Left renal cortex interstitium (tissue), 4 donors: ENCODE results near the gene ZNF627. TPM values are rescaled to one million over a fixed set of nuclear protein-coding genes. Genes with fewer than 3 reads are reported as not detected.

Experiments
- polyA plus RNA-seq, 4 donors: library from polyadenylated mRNA; unstranded; fragments of 120-200 nt; gene quantifications; one replicate each; pipeline ENCODE4 v1.2.1, GENCODE V29; 2013; ENCODE audit not compliant: insufficient read length in 4 of 4

The ZNF627 gene
- polyA plus RNA-seq, 4 donors, result 37.8 to 51.9 (median 45.6) TPM

Other genes with a start within 250 kb of the ZNF627 start
- 10 to 100 TPM; 10.2 to 21.2 (median 17.8) TPM for gene PLPPR2, start 242.1 kb upstream of the ZNF627 start, polyA plus RNA-seq
- 1 to 10 TPM; 2.6 to 3.7 (median 3.4) TPM for gene SWSAP1, start 222.8 kb upstream of the ZNF627 start, polyA plus RNA-seq
- 10 to 100 TPM; 16.5 to 40.6 (median 29.7) TPM for gene EPOR, start 213.2 kb upstream of the ZNF627 start, polyA plus RNA-seq
- 100 to 1,000 TPM in 2 of 4 donors, 10 to 100 TPM in 2; 47.9 to 141 (median 97.3) TPM for gene RGL3, start 178.2 kb upstream of the ZNF627 start, polyA plus RNA-seq
- 1 to 10 TPM; 1.7 to 2.3 (median 2.1) TPM for gene ODAD3, start 162.4 kb upstream of the ZNF627 start, polyA plus RNA-seq
- gene PRKCSH, start 161.8 kb upstream of the ZNF627 start, polyA plus RNA-seq, result 100 to 1,000 TPM; 302 to 378 (median 348) TPM
- under 1 TPM; 0.08 to 0.49 (median 0.16) TPM for gene ELAVL3, start 116.4 kb upstream of the ZNF627 start, polyA plus RNA-seq
- 10 to 100 TPM in 3 of 4 donors, 1 to 10 TPM in 1; 7.6 to 12.8 (median 11.4) TPM for gene ZNF653, start 91.6 kb upstream of the ZNF627 start, polyA plus RNA-seq
- gene ECSIT, start 68.3 kb upstream of the ZNF627 start, polyA plus RNA-seq, result 10 to 100 TPM; 36.4 to 47.9 (median 42.0) TPM
- 1 to 10 TPM; 4.2 to 5.4 (median 5.1) TPM for gene CNN1, start 58.6 kb upstream of the ZNF627 start, polyA plus RNA-seq
- 10 to 100 TPM; 42.3 to 66.1 (median 52.0) TPM for gene ELOF1, start 38.3 kb upstream of the ZNF627 start, polyA plus RNA-seq
- 10 to 100 TPM; 11.7 to 20.6 (median 13.4) TPM for gene ACP5, start 19.8 kb upstream of the ZNF627 start, polyA plus RNA-seq
- 10 to 100 TPM in 3 of 4 donors, 1 to 10 TPM in 1; 9.1 to 13.9 (median 10.4) TPM for gene ZNF823, start 141.5 kb downstream of the ZNF627 start, polyA plus RNA-seq
- gene ZNF441, start 169.5 kb downstream of the ZNF627 start, polyA plus RNA-seq, result 10 to 100 TPM; 12.9 to 19.7 (median 15.1) TPM
- 1 to 10 TPM; 3.4 to 5.7 (median 4.4) TPM for gene ZNF491, start 201.0 kb downstream of the ZNF627 start, polyA plus RNA-seq
- gene ZNF440, start 216.8 kb downstream of the ZNF627 start, polyA plus RNA-seq, result 10 to 100 TPM; 11.8 to 26.0 (median 16.2) TPM